NCI-H345 (cell line): ENCODE results near the gene RHOBTB1.
"Not testable (repeated sequence)": the region's sequence is repeated elsewhere in the genome, so short reads cannot be mapped to it uniquely, and the experiment has no call there.

Experiments used
- DNase-seq: peaks from one replicate; lab custom pipeline; 2025; lab: John Stamatoyannopoulos, UW

The RHOBTB1 gene, protein sequence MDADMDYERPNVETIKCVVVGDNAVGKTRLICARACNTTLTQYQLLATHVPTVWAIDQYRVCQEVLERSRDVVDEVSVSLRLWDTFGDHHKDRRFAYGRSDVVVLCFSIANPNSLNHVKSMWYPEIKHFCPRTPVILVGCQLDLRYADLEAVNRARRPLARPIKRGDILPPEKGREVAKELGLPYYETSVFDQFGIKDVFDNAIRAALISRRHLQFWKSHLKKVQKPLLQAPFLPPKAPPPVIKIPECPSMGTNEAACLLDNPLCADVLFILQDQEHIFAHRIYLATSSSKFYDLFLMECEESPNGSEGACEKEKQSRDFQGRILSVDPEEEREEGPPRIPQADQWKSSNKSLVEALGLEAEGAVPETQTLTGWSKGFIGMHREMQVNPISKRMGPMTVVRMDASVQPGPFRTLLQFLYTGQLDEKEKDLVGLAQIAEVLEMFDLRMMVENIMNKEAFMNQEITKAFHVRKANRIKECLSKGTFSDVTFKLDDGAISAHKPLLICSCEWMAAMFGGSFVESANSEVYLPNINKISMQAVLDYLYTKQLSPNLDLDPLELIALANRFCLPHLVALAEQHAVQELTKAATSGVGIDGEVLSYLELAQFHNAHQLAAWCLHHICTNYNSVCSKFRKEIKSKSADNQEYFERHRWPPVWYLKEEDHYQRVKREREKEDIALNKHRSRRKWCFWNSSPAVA

GRCh38 chr10:60944058-60944909 is at the start of gene RHOBTB1:
Gene RHOBTB1, minus strand, starts transcription at chr10:60944185. Its CDS starts 32,643 bp downstream, at chr10:60911542.
- peak; percentile 52 for DNase-seq

DNA sequence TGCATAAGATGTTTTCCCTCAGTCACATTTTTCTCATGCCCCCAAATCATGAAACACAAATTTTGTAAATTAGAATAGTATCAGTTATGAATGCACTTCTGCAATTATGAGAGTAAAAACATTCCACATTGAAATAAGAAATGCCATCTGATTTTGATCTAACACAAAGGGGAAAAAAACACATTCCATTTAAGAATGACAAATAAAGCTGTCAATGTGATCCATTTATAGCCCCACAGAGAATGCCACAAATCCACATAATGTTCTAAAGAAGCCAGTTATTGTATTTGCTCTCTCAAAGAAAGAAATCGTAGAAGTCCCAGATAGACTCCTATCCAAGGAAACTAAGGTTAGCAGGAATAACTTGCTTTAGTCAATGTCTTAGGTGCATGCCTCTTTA is 48.7 kb upstream of the RHOBTB1 start:
- DNase-seq: no peak

- DNase-seq: no peak
Observed at GRCh38 chr10:60990663-60991062, 46.7 kb upstream of the RHOBTB1 start.

- no peak for DNase-seq
Observed at GRCh38 chr10:60989400-60989876, 45.5 kb upstream of the RHOBTB1 start.

- no peak for DNase-seq
Observed at GRCh38 chr10:60986791-60987190, 42.8 kb upstream of the RHOBTB1 start.

DNA sequence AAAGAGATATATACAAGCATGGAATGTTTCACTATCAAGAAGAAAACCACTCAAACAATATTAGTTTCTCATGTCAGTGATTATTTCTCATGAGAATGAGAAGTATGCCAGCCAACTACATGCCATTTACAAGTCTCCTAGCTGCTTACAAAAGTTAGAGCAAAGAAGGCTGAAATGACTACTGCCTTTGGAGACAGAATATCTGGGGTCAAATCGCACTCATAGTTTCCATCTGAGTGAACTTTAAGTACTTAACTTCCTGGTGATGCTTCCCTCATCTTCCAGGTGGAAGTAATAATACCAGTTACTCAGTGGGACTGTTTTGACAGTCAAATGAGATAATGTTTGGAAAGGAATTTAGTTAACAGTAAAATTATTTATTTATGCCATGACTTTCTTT is 42.0 kb upstream of the RHOBTB1 start:
- no peak for DNase-seq

DNA sequence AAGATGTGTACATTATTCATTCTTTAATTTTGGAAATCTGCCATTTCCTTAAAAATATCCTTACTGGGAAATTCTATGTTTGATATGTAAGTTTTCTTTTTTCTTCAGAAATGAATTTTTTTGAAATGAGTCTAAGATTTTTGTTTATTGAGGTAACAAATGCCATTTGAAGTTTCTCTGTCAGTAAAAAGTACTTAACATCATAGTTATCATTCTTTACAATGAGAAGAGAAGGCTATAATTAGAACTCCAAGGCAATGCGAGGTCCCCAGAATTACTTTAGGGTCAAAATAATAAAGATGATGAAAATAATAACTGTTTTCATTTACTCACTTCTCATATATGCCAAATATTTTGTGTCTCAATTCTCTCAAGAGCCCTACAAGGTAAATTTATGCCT is 37.0 kb upstream of the RHOBTB1 start:
- no peak for DNase-seq

DNA sequence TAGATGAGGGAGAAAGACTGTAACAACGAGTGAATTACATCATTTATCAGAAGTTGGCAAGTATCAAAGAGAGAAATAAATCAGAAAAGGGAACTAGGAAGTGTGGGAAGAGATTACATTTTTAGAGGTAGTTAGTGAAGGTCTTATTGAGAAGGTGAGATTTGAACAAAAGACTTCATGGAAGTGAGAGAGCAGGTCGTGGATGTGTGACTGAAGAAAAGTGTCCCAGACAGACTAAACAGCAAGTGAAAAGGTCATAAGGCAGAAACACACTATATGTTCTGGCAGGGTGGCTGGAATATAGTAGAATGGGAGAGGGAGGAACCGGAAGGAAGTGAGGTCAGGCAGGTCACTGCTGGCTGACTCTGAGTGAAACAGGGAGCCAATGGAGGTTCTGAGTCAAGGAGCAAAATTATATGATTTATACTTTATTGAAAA is 35.7 kb upstream of the RHOBTB1 start:
- no peak for DNase-seq

GRCh38 chr10:60978287-60979115 is 34.5 kb upstream of the RHOBTB1 start:
- no peak for DNase-seq

GRCh38 chr10:60977161-60978122 is 33.5 kb upstream of the RHOBTB1 start:
- DNase-seq: no peak

DNA sequence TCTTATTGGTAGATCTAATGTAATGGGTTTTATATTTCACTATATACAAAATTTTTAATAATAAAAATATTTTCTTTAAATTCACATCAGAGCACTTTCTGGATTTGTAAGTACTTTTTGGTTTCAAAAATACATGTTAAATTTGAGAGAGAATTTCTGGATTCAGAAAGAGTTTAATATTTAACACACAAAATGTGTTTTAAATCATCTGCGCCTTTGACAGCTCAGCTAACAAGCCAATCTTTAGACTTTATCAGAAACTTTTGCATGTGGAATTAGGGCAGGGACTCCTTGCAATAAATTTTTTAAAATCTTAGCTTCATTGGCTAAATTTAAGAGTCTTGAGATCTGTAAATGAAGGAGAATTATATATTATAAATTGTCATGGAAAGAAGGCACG is 32.7 kb upstream of the RHOBTB1 start:
- no peak for DNase-seq

DNA sequence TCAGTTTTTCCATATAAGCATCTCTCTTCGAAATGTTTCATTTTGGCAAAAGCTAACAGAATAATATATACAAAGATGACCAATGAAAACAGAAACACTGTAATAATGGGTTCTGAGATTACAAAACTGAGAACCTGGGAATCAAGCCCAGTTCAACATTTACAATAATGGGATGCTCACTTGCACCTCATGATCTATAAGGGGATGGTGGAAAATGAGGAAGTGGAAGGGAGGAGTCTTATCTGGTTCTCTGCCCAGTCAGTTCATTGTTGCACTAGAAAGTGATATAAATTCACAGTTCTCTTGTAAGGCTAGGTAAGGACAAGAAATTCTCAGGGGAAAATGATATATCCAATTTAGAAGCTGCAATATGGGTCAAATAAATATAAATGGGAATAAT is 31.7 kb upstream of the RHOBTB1 start:
- DNase-seq: no peak

- DNase-seq: no peak
Observed at GRCh38 chr10:60974463-60975149, 30.6 kb upstream of the RHOBTB1 start.

GRCh38 chr10:60973086-60973485 is 29.1 kb upstream of the RHOBTB1 start:
- no peak for DNase-seq

DNA sequence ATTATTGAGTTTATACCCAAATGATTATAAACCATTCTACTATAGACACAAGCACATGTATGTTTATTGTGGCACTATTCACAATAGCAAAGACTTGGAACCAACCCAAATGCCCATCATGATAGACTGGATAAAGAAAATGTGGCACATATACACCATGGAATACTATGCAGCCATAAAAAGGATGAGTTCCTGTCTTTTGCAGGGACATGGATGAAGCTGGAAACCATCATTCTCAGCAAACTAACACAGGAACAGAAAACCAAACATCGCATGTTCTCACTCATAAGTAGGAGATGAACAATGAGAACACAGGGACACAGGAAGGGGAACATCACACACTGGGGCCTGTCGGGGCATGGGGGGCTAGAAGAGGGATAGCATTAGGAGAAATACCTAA is 28.2 kb upstream of the RHOBTB1 start:
- not testable (repeated sequence) for DNase-seq

DNA sequence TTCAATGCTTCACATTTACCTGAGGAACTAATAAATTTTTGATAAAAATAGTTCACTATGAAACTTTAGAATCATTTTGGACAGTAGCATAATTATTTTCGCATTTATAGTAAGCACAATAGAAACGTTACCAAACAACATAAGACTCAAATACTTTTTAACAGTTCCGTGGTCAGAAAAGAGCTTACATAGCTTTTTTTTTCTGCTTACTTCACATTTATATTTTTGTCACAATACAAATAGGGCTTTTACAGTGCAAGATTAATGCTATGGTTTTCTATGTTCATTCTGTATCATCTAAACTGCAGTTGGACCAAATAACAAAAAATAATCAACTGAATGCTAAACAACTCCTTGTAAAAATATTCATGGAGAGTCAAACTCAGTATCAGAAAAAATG is 26.5 kb upstream of the RHOBTB1 start:
- no peak for DNase-seq

DNA sequence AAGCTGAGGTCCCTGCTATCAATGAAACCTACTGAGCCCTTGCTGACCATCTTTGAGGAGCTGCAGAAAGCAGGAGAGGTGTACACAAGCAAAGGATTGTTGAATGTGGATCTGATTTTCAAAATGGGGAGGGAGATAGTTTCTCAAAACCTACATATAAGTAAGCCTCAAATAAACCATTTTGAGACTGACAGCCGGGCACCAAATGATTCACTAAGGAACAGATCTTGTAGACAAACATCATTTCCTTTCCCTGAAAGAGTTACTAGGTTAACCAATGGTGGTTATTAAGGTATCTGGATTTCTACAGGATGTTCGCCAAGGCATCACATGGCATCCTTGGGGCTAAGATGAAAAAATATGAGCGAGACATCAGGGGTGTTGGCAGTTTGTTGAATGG is 24.5 kb upstream of the RHOBTB1 start:
- no peak for DNase-seq

DNA sequence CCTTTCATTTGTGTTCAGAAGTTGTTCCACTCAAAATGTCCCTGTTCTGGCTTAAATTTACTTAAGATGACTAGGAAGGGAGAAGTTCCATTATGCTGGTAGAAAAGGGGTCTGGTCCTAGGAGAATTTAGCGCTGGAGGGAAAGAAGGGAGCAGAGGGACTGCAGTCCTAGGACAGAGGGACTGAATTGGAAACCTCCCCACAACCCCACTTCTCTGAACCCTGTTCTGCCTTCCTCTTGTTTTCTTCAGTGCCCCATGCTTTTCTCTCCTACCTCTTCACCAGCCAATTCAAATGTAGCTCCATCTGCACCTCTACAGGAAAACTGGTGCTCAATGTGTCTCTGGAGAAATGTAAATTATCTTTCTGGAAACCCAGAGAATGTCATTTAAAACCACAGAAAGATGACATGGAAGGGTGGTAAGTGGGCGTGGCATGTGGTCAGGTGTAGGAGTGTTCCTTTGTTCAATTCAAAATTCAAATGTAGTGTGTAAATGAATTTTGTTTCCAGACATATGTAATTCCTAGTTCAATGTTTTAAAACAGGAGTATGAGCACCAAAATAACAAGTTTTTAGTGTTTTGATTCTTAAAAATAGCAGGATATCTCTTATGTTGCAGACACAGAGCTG is 24.0 kb upstream of the RHOBTB1 start:
- DNase-seq: no peak

DNA sequence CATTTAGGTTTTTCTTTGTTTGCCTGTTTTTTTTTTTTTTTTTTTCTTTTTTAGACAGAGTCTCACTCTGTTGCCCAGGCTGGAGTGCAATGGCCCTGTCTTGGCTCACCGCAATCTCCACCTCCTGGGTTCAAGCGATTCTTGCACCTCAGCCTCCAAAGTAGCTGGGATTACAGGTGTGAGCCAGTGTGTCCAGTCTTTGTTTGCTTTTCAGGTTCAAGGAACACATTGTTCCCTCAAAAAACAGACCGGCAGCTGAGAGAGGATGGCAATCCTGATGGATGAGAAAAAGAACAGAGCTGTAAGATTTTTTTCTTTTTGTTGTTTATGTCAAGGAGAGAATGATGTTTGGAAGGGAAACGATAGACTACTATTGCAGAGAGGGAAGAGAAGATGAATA is 23.3 kb upstream of the RHOBTB1 start:
- DNase-seq: no peak
